Neural progenitor cell (in vitro differentiated cells): ENCODE results near the gene THSD4. TPM values are rescaled to one million over a fixed set of nuclear protein-coding genes. Genes with fewer than 3 reads are reported as not detected.

Experiments
- DNase-seq: peaks from one replicate; pipeline ENCODE4 v3.0.0-alpha.2; 2016; ENCODE audit warnings: low spot score
- H2AFZ ChIP-seq: fragments of 200-600 bp; sonication (generic); replicated peaks from 2 replicates; pipeline ENCODE4 v1.6.1; 2016; ENCODE audit warnings: antibody characterized with exemption
- H3F3A ChIP-seq: fragments of 200-600 bp; sonication (generic); 2 replicates; pipeline ENCODE4 v1.6.1; 2016; ENCODE audit warnings: antibody characterized with exemption, low read depth
- H3K27ac ChIP-seq: fragments of 200-600 bp; sonication (generic); 2 replicates; pipeline ENCODE4 v1.5.1; 2016; ENCODE audit warnings: mild to moderate bottlenecking
- H3K27me3 ChIP-seq: fragments of 200-600 bp; sonication (generic); 2 replicates; pipeline ENCODE4 v1.6.1; 2016; ENCODE audit warnings: mild to moderate bottlenecking, moderate library complexity
- H3K36me3 ChIP-seq: fragments of 200-600 bp; sonication (generic); 2 replicates; pipeline ENCODE4 v1.5.1; 2016
- H3K4me1 ChIP-seq: fragments of 200-600 bp; sonication (generic); 2 replicates; pipeline ENCODE4 v1.6.1; 2016; ENCODE audit warnings: mixed run types
- H3K4me2 ChIP-seq: fragments of 200-600 bp; sonication (generic); 2 replicates; pipeline ENCODE4 v1.6.1; 2016
- H3K4me3 ChIP-seq: fragments of 200-600 bp; sonication (generic); 2 replicates; pipeline ENCODE4 v1.5.1; 2016
- H3K79me2 ChIP-seq: fragments of 200-600 bp; sonication (generic); 2 replicates; pipeline ENCODE4 v1.6.1; 2016; ENCODE audit warnings: low read depth
- H3K9ac ChIP-seq: fragments of 200-600 bp; sonication (generic); 2 replicates; pipeline ENCODE4 v1.6.1; 2016
- H3K9me3 ChIP-seq: fragments of 200-600 bp; sonication (generic); 2 replicates; pipeline ENCODE4 v1.5.1; 2016; ENCODE audit warnings: low read depth
- H4K20me1 ChIP-seq: fragments of 200-600 bp; sonication (generic); 2 replicates; pipeline ENCODE4 v1.6.1; 2016; ENCODE audit warnings: low read depth
- H3K27ac Mint-ChIP-seq: 3 replicates; pipeline ENCODE4 v1.8.0; 2021; ENCODE audit warnings: mixed read lengths
- H3K27me3 Mint-ChIP-seq: 2 replicates; pipeline ENCODE4 v1.8.0; 2022; ENCODE audit warnings: low read depth, mild to moderate bottlenecking, inconsistent platforms, moderate library complexity, mixed read lengths; ENCODE audit not compliant: insufficient read depth
- H3K36me3 Mint-ChIP-seq: 3 replicates; pipeline ENCODE4 v1.8.0; 2021; ENCODE audit warnings: mixed read lengths
- H3K4me1 Mint-ChIP-seq: 3 replicates; pipeline ENCODE4 v1.8.0; 2021; ENCODE audit warnings: mixed read lengths
- H3K4me3 Mint-ChIP-seq: 3 replicates; pipeline ENCODE4 v1.8.0; 2021; ENCODE audit warnings: mild to moderate bottlenecking, moderate library complexity, mixed read lengths
- H3K9me3 Mint-ChIP-seq: 3 replicates; pipeline ENCODE4 v1.8.0; 2020; ENCODE audit warnings: mixed read lengths
- EZH2 ChIP-seq: fragments of 200-600 bp; sonication (generic); IDR thresholded peaks from 2 replicates; pipeline ENCODE4 v1.6.1; 2017; ENCODE audit warnings: antibody characterized with exemption, mild to moderate bottlenecking, moderate library complexity
- EZH2phosphoT487 ChIP-seq: fragments of 200-600 bp; sonication (generic); IDR thresholded peaks from 2 replicates; pipeline ENCODE4 v1.6.1; 2017; ENCODE audit warnings: antibody characterized with exemption
- total RNA-seq: library from RNA; depleted of rRNA; stranded (reverse); fragments of >200 nt; gene quantifications from 2 replicates; pipeline ENCODE4 v1.2.3, GENCODE V29; 2015; ENCODE audit warnings: low replicate concordance
- TF ChIP-seq, protein P1 (sequence below): fragments of 200-600 bp; sonication (generic); IDR thresholded peaks from 2 replicates; pipeline ENCODE4 v1.5.1; 2017; ENCODE audit warnings: antibody characterized with exemption, mild to moderate bottlenecking

The THSD4 gene
- total RNA-seq, 1 donor from 2014 or later: 2.4 TPM

DNA sequence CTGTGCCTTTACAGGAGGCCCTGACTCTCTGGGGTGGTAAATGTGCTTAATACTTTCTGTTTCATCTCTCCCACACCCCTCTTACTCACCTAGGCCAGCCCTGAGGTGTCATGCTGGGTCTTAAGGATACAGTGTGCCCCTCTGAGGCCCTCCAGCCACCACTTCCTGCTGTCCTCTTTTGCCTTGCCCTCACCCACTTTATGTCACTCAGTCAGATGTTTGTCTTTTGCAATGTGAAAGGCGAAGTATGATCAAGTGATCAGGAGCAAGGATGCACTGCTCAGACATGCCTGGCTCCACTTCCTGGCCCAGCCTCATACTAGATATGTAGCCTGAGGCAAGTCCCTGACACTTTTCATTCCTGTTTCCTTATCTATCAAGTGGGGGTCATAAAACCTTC, 356.1 kb downstream of the THSD4 start:
- Histone ChIP-seq H3K4me2 (no peak overlapping the region), H3K9me3 (no peaks in the 10 kb centered on the region), H3K27ac (no peak overlapping the region), H2AFZ (no peak overlapping the region), H3K4me1 (no peaks in the 10 kb centered on the region), H4K20me1 (no peaks in the 10 kb centered on the region), H3K79me2 (no peaks in the 10 kb centered on the region), H3K9ac (no peak overlapping the region), H3K4me3 (no peak overlapping the region), H3K27me3 (no peaks in the 10 kb centered on the region), H3F3A (no peaks in the 10 kb centered on the region), H3K36me3 (no peaks in the 10 kb centered on the region)
- Mint-ChIP-seq H3K27me3 (no peaks in the 10 kb centered on the region), H3K27ac (no peak overlapping the region), H3K36me3 (peaks cover 2% of the 10 kb centered on the region), H3K4me3 (no peak overlapping the region), H3K4me1 (peaks cover 2% of the 10 kb centered on the region), H3K9me3 (peaks cover 4% of the 10 kb centered on the region)
- no peak for TF ChIP-seq EZH2
- no peak for TF ChIP-seq EZH2phosphoT487
- TF ChIP-seq, protein P1, sequence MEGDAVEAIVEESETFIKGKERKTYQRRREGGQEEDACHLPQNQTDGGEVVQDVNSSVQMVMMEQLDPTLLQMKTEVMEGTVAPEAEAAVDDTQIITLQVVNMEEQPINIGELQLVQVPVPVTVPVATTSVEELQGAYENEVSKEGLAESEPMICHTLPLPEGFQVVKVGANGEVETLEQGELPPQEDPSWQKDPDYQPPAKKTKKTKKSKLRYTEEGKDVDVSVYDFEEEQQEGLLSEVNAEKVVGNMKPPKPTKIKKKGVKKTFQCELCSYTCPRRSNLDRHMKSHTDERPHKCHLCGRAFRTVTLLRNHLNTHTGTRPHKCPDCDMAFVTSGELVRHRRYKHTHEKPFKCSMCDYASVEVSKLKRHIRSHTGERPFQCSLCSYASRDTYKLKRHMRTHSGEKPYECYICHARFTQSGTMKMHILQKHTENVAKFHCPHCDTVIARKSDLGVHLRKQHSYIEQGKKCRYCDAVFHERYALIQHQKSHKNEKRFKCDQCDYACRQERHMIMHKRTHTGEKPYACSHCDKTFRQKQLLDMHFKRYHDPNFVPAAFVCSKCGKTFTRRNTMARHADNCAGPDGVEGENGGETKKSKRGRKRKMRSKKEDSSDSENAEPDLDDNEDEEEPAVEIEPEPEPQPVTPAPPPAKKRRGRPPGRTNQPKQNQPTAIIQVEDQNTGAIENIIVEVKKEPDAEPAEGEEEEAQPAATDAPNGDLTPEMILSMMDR: no peak
- no peak for DNase-seq

DNA sequence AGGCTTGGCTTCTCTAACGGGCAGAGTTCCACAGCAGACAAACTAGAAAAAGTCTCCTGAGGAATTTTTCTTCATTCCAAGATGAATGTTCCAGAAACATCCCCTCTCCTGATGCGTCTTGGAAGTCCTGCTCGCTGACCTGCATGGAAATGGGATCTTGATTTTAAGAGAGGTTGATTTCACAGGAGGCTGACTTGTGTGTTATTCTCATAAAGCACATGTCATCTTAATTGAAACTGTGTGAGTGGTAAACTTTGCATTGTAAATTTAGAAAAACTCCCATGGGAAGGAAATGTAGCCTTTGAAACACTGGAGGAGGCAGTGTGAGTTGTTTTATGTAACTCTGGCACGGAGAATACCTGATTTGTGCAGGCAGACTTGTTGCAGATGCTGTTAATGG, 357.3 kb downstream of the THSD4 start:
- Histone ChIP-seq H3K9ac (no peak overlapping the region), H3K4me1 (no peaks in the 10 kb centered on the region), H3K4me3 (no peak overlapping the region), H3K4me2 (no peak overlapping the region), H3K27ac (no peak overlapping the region), H4K20me1 (no peaks in the 10 kb centered on the region), H3F3A (no peaks in the 10 kb centered on the region), H3K79me2 (no peaks in the 10 kb centered on the region), H3K27me3 (no peaks in the 10 kb centered on the region), H3K9me3 (no peaks in the 10 kb centered on the region), H3K36me3 (no peaks in the 10 kb centered on the region), H2AFZ (no peak overlapping the region)
- Mint-ChIP-seq H3K4me3 (no peak overlapping the region), H3K9me3 (peaks cover 3% of the 10 kb centered on the region), H3K36me3 (peaks cover 2% of the 10 kb centered on the region), H3K27ac (no peak overlapping the region), H3K27me3 (no peaks in the 10 kb centered on the region), H3K4me1 (no peaks in the 10 kb centered on the region)
- TF ChIP-seq EZH2 (no peak), EZH2phosphoT487 (no peak)
- TF ChIP-seq, protein P1: no peak
- no peak for DNase-seq

DNA sequence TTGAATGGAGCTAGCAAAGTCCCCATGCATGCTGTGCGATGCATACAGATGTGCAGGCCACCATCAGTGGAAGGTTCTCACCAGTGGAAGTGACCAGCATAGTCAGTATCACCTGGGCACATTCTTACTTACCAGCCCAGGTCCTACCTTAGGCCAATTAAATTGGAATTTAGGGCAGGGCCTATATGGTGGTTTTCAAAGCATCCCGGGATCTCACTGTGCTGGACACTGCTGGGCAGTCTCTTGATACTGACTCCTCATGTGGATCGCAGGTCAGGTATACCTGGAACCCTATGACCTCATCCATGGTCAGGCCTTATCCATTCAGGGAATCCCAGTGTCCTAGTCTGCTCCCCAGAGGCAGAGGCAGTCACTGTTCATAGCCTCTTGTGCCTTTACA, 358.5 kb downstream of the THSD4 start:
- H3K9ac ChIP-seq: no peak overlapping the region
- Mint-ChIP-seq H3K4me1 (no peaks in the 10 kb centered on the region), H3K4me3 (no peak overlapping the region), H3K27me3 (no peaks in the 10 kb centered on the region), H3K9me3 (no peaks in the 10 kb centered on the region), H3K36me3 (no peaks in the 10 kb centered on the region), H3K27ac (no peak overlapping the region)
- H3K36me3 ChIP-seq: no peaks in the 10 kb centered on the region
- H3K27ac ChIP-seq: no peak overlapping the region
- H4K20me1 ChIP-seq: no peaks in the 10 kb centered on the region
- DNase-seq: no peak
- H3F3A ChIP-seq: no peaks in the 10 kb centered on the region
- no peaks in the 10 kb centered on the region for H3K27me3 ChIP-seq
- TF ChIP-seq, protein P1: no peak
- no peak for TF ChIP-seq EZH2
- no peak for TF ChIP-seq EZH2phosphoT487
- no peak overlapping the region for H2AFZ ChIP-seq
- H3K4me2 ChIP-seq: no peak overlapping the region
- H3K79me2 ChIP-seq: no peaks in the 10 kb centered on the region
- H3K4me3 ChIP-seq: no peak overlapping the region
- no peaks in the 10 kb centered on the region for H3K9me3 ChIP-seq
- H3K4me1 ChIP-seq: no peaks in the 10 kb centered on the region
